ENCODE data around the gene TTC23. TPM values are rescaled to one million over a fixed set of nuclear protein-coding genes. Genes with fewer than 3 reads are reported as not detected.

Gene TTC23
- total and polyA plus RNA-seq, 2 donors (not counting 3 experiments of a cell fraction or from before 2014, with no cell fraction given), result 4.1 to 27.3 TPM

GRCh38 chr15:99097441-99098410, 151.7 kb downstream of the TTC23 start:
- no peaks in the 10 kb centered on the region for H3K9me3 ChIP-seq (replicated peaks; ENCODE audit: control insufficient read depth, insufficient read depth, low read length)
- FAIRE-seq (no peak), DNase-seq (ENCODE audit: low read depth, low spot score) (no peak)
- H3K36me3 ChIP-seq (ENCODE audit: control insufficient read depth in 2 of 2, extremely low read depth in 1 of 2, insufficient read depth in 2 of 2, low read length in 2 of 2), result no peaks in the 10 kb centered on the region
- H3K27me3 ChIP-seq (ENCODE audit: control insufficient read depth in 2 of 2, insufficient read depth in 2 of 2, low read length in 2 of 2), result peaks cover 3 to 5% of the 10 kb centered on the region in 2 experiments
- H3K4me2 ChIP-seq (ENCODE audit: insufficient read depth, low read length), result no peak overlapping the region
- H4K20me1 ChIP-seq (replicated peaks; ENCODE audit: control insufficient read depth, extremely low read depth, insufficient read depth, low read length), result no peaks in the 10 kb centered on the region
- intact Hi-C loops (cut with micrococcal nuclease), result no loop called here
- POLR2A ChIA-PET, result no interaction called here
- TF ChIP-seq POLR2AphosphoS5 (IDR thresholded peaks at IDR 0.05; ENCODE audit: insufficient read depth, low read depth, low read length) (no peak), JUN (IDR thresholded peaks at IDR 0.05; ENCODE audit: borderline replicate concordance, insufficient read depth, insufficient read length, low read depth) (no peak), CTCF (IDR thresholded peaks at IDR 0.05; ENCODE audit: extremely low read depth in 1 of 2, insufficient read depth in 1 of 2, low read depth in 1 of 2, low read length in 2 of 2) (no peak), FOS (IDR thresholded peaks at IDR 0.05; ENCODE audit: borderline replicate concordance, insufficient read depth, low read length) (no peak), GATA2 (IDR thresholded peaks at IDR 0.05; ENCODE audit: insufficient read depth, insufficient read length, low read depth, low read length) (no peak), MYC (IDR thresholded peaks at IDR 0.05; ENCODE audit: low read depth, low read length) (no peak), POLR2A (IDR thresholded peaks at IDR 0.05; ENCODE audit: low read depth, low read length) (no peak)
- dilution Hi-C loops (cut with MboI; ENCODE audit: extremely low pct_ligation_motif_present, low sequenced_read_pairs), result no loop called here
- H3K9ac ChIP-seq (replicated peaks; ENCODE audit: extremely low read depth, insufficient read depth, low read length), result no peak overlapping the region
- H3K79me2 ChIP-seq (ENCODE audit: control insufficient read depth, insufficient read depth, low read length), result no peaks in the 10 kb centered on the region
- H3K4me1 ChIP-seq (ENCODE audit: control insufficient read depth, extremely low read depth, insufficient read depth, low read length), result no peaks in the 10 kb centered on the region
- no peak overlapping the region for H3K4me3 ChIP-seq (replicated peaks in 1 of 3; ENCODE audit: insufficient read depth in 1 of 3, low read depth in 1 of 3, low read length in 3 of 3)
- no peak overlapping the region for H2AFZ ChIP-seq (ENCODE audit: low read depth, low read length)
- H3K9me1 ChIP-seq (replicated peaks; ENCODE audit: control insufficient read depth, extremely low read depth, insufficient read depth, low read length), result no peaks in the 10 kb centered on the region
- no TSS peak for BruUV-seq (replicated peaks)
- CTCF ChIA-PET, result interaction anchor here (0.8 kb wide), 1 partner anchor 112 kb away, joined by 3 read pairs; no protein-coding TSS in a partner anchor
- no peak overlapping the region for H3K27ac ChIP-seq (ENCODE audit: insufficient read depth, low read depth, low read length)

All from endothelial cell of umbilical vein (primary cell).